NOMO-1 treated with dmso at 0.1 percent for 144 hours (cell line): ENCODE data around the gene BAZ1B.
"Not testable (repeated sequence)": the region's sequence is repeated elsewhere in the genome, so short reads cannot be mapped to it uniquely, and the experiment has no call there.

Experiments used
- DNase-seq: peaks from one replicate; lab custom pipeline; 2025; ENCODE audit not compliant: unreplicated experiment; lab: John Stamatoyannopoulos, UW

BAZ1B gene

DNA sequence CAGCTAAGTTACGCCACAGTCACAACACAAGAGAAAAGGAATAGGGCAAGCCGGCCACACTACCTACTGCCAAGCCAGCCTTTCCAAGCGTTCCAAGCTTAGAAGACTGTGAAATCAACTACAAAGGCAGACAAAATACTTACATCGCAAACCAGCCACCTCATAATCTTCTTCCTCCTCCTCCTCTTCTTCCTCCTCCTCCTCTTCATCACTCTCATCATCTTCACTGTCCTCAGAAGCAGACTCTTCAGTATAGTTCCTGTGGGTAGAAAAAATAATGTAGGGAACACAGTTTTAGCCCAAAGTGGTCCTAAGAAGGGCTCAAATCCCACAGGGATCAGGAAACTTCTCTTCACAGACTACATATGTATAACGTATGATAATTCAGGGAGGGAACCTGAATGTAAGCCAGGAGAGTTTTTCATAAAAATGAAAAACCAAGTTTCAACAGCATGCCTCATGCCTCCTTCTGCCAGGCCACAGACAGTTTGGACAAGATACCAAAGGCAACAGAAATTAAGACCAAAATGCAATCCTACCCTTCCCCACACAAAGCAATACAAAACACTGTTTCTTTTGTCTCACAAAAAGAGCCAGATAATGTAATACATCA, 74.9 kb downstream of the BAZ1B start:
- no peak for DNase-seq

GRCh38 chr7:73446682-73447081, 75.4 kb downstream of the BAZ1B start:
- DNase-seq = no peak

GRCh38 chr7:73443548-73444255, 78.4 kb downstream of the BAZ1B start:
- no peak for DNase-seq

DNA sequence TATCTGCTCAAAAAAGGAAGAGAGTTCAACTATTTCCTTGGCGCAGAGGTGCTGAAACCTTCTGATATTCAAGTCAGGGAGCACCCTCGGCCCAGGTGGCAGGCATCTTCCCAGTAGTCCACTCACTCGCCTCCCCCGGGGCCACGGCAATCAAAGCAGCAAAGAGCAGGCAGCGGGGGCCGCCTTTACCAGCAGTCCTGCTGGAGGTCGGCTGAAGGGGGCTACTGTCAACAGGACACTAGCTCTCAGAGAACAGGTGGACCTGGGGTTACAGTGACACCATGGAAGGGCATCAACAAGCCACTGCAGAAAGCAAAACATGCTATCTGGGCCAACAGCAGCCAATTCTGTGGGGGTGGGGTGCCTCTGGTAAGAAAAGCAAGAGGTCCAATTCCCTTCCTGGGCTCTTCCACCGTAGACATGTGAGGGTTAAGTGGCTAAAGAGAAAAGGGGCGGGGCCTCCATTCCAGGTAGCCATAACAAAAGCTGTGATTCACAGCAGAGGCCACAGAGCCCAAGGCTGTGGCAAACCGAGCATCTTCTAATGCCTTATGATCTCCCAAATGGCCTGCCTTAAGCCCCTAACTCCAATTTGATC, 79.1 kb downstream of the BAZ1B start:
- DNase-seq = no peak

DNA sequence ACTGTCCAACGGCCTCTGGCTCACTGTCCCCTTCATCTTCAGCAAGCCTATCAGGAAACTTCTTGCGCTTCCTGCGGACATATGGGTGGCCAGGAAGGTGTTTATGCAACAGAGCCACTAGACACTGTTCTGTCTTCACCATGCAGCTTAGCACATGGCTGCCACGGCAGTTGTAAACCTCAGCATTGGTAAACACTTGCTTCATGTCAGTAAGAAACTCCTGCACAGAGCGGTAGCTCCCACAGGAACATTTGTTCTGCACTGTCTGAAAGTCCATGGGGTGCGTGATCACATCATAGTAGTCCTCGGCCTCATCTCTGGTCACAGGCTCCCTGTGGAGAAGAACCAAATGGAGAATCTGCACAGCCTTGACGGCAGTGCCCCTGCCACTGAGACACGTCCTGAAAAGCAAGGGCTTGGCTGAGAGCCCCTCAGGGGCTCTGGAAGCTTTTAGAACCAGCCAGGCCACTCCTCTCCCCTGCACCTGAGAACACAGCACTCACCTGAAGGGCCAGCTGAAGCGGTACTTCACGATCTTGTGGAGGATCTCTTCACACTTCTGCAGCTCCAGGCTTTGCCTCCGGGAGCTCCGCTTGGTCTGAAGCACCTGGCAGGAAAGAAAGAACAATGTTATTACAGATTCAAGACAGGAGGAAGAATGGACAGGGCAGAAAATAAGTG, 79.7 kb downstream of the BAZ1B start:
- DNase-seq = no peak

GRCh38 chr7:73439410-73439704, 82.7 kb downstream of the BAZ1B start:
- DNase-seq = no peak

GRCh38 chr7:73438547-73439409, 83.3 kb downstream of the BAZ1B start:
- no peak for DNase-seq

DNA sequence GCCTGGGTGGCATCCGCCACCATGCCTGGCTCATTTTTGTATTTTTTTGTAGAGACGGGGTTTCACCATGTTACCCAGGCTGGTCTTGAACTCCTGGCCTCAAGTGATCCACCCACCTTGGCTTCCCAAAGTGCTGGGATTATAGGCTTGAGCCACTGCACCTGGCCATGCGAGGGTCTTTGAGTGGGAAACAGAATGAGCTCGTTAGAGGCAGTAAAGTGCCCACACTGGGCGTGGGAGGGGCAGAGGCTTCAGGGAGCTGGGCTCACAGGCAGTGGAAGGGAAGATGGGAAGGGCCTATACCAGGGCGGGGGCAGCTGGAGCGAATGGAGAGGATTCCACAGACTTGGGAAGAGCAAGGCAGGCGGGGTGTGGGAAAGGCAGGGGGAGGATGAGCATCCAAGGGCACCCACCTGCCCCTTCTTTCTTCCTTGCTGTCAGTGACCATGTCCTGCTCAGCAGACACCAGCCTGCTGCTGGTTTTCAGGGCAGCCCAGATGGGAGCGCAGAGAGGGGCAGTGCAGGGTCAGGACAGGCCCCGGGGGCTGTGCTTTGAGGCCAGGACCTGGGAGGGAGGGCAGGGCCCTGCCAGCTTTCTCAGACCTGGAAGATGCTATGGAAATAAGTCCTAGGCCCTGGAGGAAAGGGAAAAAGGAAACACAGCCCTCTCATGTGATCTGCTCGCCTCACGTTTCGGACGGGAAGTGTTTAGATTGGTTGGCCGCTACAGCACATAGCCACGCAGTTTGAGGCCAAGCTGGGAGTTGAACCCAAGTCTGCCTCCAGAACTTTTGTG, 84.3 kb downstream of the BAZ1B start:
- DNase-seq = no peak

DNA sequence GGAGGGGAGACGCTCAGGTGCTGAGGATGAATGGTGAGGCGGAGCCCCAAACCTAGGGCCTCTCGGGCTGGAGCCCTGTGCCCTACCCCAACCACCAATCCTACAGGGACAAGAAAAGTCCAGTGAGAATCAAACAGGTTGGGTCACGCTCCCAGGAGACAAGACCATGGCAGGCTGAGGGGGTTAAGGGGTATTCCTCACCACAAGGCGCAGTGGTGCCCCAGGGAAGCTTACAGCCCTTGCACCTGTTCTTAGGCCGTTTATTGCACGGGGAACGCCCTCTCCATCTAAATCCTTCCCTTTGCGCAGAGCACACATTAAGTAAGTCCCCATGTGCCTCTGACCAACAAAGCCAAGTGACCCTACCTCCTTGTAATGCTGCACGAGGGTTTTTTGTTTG, 85.0 kb downstream of the BAZ1B start:
- DNase-seq = no peak

- DNase-seq = no peak
Measured at GRCh38 chr7:73436031-73436929, 85.8 kb downstream of the BAZ1B start.

GRCh38 chr7:73435471-73436009, 86.6 kb downstream of the BAZ1B start:
- DNase-seq = no peak

- no peak for DNase-seq
Measured at GRCh38 chr7:73434701-73435069, 87.4 kb downstream of the BAZ1B start.

GRCh38 chr7:73433924-73434700, 88.0 kb downstream of the BAZ1B start:
- no peak for DNase-seq

DNA sequence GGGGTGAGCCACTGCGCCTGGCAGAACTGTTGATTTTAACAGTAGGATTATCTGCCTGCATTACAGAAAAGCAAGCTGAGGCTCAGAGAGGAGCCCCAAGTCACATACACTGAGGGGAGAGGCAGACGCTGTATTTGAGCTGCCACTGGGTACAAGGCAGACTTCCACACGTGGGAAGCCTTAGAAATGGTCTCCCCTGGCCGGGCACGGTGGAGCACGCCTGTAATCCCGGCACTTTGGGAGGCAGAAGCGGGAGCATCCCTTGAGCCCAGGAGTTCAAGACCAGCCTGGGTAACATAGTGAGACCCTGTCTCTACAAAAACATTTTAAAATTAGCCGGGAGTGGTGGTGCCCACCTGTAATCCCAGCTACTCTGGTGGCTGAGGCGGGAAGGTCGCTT, 89.4 kb downstream of the BAZ1B start:
- no peak for DNase-seq

- DNase-seq = no peak
Measured at GRCh38 chr7:73431041-73431835, 90.9 kb downstream of the BAZ1B start.

DNA sequence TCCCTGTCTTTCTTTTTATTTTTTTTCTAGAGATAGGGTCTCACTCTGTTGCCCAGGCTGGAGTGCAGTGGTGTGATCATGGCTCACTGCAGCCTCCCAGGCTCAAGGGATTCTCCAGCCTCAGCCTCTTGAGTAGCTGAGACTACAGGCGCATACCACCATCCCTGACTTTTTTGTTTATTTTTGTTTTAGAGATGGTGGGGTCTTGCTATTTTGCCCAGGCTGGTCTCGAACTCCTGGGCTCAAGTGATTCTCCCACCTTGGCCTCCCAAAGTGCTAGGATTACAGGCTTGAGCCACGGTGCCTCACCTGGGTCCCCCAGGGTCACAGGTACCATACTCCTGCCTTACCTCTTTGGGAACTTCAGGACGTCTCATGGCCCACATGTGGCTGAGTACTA, 91.6 kb downstream of the BAZ1B start:
- DNase-seq = not testable (repeated sequence)

GRCh38 chr7:73429622-73430505, 92.2 kb downstream of the BAZ1B start:
- DNase-seq = no peak
